NCI-H1048 (cell line): ENCODE data around the gene CTBP2.

ENCODE experiments used
- DNase-seq: peaks from one replicate; lab custom pipeline; 2025; lab: John Stamatoyannopoulos, UW

CTBP2 gene

DNA sequence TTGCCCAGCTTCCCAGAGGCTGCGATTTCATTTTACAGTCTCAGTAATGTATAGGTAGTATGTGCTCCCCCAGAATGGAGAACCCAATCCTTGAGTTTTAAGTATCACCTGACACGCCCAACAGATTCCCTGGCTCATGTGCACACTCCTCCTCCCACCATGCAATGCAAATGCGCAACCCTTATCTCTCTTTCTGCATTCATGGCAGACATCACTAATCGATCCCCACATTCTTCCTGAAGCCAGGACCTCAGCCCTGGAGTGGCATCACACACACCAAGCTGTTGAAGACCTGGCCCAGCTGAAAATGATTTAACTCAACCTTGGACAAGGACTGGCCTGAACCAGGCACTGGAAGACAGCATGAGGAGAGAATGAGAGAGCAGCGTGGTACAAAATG is 150.0 kb downstream of the CTBP2 start:
- DNase-seq = no peak

DNA sequence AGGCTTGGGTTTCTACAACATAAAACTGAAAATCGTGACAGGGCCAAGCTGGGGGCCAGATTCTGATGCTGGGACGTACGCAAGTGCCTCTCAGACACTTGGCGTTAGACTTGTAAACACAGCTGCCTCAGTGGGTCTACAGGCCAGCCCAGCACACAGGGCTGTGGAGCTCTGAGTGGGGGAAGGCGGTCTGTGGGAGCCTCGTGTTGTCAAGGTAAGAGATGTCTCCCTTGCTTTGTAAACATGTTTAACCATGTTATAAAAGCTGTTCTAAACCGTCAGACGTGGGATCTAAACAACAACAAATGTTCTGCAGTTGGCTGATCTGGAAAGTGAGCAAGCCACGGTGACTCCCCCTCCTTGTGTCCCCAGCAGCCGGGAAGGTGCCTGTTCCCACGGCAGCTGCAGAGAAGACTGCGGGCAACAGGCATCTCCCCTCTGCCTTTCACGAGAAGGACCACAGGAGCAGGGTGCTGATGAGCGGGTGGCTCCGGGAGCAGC is 150.7 kb downstream of the CTBP2 start:
- no peak for DNase-seq

DNA sequence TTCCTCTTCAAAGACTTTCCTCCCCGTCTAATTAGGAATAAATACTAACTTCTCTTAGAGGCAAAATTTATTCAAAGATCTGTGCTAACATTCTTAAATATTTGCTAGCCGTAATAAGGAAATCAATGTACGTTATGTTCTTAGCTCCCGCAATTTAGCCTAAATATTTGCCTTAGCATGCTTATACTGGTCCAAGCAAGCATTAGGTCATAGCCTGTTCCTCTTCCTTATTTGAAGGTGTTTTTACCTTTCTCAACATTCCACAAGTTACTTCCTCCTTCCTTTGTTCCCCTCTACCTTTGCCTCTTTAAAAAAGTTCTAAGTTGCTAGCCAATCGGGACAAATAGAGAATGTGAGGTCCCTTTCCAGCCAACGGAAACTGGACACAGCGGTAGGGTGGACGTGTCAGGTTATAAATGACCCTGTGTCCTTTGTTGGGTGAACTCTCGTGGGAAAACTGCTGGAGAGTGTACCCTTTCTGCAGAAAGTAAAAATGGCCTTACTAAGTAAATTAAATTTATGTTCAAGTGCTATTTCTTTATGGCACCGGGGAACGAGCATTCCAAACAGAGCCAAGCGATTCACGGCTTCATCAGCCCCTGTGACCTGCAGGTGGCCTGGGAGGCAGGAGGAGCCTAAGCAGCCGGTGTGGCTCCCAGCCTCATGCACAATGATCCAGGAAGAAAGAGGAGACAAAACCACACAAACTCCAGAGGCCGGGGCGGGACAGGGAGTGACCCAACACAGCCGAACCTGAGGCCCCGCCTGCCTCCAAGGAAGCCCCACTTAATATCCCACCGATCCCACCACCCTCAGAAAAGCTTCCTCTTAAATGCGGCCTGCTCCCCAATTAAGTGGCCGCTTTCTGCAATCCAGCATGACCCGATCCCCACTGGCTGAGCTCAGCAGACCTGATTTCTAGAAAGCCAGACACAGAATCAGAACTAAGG is 151.4 kb downstream of the CTBP2 start:
- no peak for DNase-seq

- no peak for DNase-seq
These were observed 152.9 kb downstream of the CTBP2 start for GRCh38 chr10:125007436-125007835.

GRCh38 chr10:125006921-125007426 is 153.4 kb downstream of the CTBP2 start:
- no peak for DNase-seq

- no peak for DNase-seq
These were observed 154.1 kb downstream of the CTBP2 start for GRCh38 chr10:125006188-125006680.

DNA sequence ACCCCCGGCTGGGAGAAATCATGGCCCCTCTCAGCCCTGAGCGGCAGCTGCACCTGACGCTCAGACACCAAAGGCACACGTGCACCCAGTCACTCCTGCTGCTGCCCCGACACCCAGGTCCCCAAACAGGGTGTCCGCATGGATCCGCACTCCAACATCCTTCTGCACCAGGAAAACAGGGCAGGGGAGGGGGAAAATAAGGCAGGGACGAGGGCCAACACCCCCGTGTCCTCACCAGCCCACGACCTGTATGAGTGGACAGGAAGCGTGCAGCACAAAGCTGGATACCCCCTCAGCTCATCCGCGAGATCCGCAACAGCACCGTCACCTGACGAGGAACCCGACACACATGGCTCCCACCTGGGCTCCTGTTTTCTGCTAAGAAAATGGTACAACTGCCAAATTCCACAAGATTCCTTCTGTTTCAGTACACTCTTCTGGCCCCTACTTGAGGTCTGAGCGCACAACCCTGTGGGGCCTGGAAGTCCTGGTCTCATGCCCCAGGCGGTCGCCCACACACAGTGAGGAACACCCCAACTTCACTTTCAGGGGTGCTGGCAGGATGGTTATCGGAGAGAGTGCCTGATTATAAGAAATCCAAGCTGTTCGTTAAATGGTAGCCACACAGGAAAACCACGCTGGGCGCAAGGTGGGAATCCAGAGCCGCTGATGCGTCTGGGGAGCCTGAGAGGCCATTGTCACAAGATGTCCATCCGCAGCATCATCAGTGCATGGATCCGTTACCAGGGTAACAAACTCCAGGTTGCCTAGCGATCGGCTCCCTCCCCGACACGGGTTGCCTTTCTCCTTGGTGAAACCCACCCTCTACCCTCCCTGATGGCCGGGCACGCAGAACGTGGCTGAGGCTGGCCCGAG is 154.8 kb downstream of the CTBP2 start:
- no peak for DNase-seq

DNA sequence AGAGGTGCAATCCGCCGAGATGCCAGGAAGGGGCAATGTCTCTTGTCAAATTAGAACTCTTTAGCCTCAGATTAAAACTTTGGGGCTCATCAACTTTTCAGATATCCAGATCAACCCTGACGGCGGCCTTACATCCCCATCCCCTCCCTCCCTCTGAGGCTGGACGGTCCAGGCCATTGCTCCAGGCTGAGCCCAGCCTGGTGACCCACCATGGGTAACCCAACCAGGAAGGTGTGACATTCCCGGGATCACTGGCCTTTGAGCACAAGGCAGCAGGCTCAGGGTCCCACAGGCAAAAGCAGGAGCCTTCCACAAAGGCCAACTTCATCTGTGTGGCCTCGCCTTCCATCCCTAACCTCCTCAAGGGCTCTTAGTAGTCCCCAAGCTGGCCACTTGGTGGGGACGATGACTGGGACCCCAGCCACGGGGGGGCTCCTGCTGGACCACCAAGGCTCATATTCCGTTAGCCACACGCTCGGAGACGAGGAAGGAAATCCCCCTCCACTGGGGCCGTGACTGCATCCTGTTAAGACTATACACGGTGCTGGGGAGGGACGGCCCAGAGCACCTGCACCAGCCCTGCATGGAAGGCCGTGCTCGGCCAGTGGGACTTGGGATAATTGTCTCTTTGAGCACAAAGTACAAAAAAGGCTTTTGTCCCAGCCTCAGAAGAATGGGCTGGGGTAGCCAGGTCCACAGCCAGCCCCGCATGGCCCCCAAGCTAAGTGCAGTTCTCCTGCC is 155.6 kb downstream of the CTBP2 start:
- no peak for DNase-seq

DNA sequence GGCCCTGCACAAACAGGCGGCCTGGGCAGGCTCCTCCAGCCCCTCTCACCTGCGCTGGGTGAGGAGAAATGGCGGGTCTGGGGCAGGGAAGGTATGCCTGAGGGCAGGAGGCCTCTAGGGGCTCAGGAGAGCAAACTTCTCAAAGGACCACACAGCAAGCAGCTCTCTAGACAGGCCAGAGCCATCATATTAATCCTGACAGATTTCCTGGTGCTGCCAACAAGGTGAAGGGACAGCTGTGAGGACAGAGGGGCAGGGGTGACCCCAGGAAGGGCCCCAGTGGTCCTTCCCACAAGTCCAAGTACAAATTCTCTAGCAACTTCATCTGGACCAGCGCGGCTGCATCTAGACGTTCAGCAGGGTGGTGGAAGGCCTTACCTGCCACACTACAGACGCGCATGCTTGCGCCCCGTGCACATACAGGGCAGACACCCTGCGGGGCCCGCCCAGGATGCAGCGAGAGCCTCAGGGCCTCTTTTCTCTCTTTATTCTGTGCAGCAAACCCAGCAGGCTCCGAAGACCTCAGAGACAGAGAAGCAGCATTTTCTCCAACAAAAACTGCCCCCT is 156.4 kb downstream of the CTBP2 start:
- DNase-seq = no peak

- no peak for DNase-seq
These were observed 157.0 kb downstream of the CTBP2 start for GRCh38 chr10:125003146-125003900.

- no peak for DNase-seq
These were observed 157.8 kb downstream of the CTBP2 start for GRCh38 chr10:125002423-125003145.

DNA sequence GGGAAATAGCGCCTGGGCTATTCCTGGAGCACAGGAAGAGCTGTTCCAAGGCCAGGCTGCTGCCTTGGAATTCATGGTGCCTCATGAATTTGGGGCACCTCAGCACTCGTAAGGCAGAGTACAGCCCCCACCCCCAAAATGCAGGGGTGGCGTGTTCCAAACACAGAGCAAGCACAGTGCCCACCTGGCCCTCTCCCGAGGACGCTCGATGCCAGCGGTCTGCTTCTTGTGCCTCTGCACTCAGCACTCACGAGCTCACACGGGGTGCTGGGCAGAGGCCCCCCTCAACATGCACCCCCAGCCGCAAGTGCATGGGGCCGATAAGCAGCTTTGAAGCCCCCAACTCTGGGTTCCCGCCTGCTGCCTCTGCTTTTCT is 158.3 kb downstream of the CTBP2 start:
- DNase-seq = no peak

GRCh38 chr10:125001313-125002046 is 158.9 kb downstream of the CTBP2 start:
- no peak for DNase-seq

GRCh38 chr10:125000366-125001312 is 159.7 kb downstream of the CTBP2 start:
- no peak for DNase-seq

- no peak for DNase-seq
These were observed 160.7 kb downstream of the CTBP2 start for GRCh38 chr10:124999433-125000365.

- no peak for DNase-seq
These were observed 161.6 kb downstream of the CTBP2 start for GRCh38 chr10:124998624-124999291.
